Central memory CD8-positive, alpha-beta T cell (primary cell): Measurements from ENCODE around the gene EFNA1.

Source experiments
- ATAC-seq: fragments of 150-1000 bp; cut with Tn5 transposase; replicated peaks from 2 replicates; pipeline ENCODE4 v1.10.0; 2022; ENCODE audit warnings: mild to moderate bottlenecking, moderate FRiP score, moderate number of reproducible peaks; ENCODE audit not compliant: poor library complexity, severe bottlenecking; ENCODE audit errors: extremely low read depth
- DNase-seq, 2 donors: peaks; one replicate each; pipeline ENCODE4 v3.0.0; 2021; ENCODE audit warnings: low spot score in 2 of 2
- H3K27ac Mint-ChIP-seq: one replicate; pipeline ENCODE4 v1.8.0; 2022; ENCODE audit warnings: low read depth, mild to moderate bottlenecking, moderate library complexity, mixed read lengths
- H3K27me3 Mint-ChIP-seq: one replicate; pipeline ENCODE4 v1.8.0; 2022; ENCODE audit warnings: mixed read lengths
- H3K36me3 Mint-ChIP-seq: one replicate; pipeline ENCODE4 v1.8.0; 2022; ENCODE audit warnings: mild to moderate bottlenecking, moderate library complexity, mixed read lengths; ENCODE audit not compliant: insufficient read depth
- H3K4me1 Mint-ChIP-seq: one replicate; pipeline ENCODE4 v1.8.0; 2022; ENCODE audit warnings: mixed read lengths
- H3K4me3 Mint-ChIP-seq: one replicate; pipeline ENCODE4 v1.8.0; 2022; ENCODE audit warnings: mild to moderate bottlenecking, moderate library complexity, mixed read lengths
- H3K9me3 Mint-ChIP-seq: one replicate; pipeline ENCODE4 v1.8.0; 2022; ENCODE audit warnings: mixed read lengths

EFNA1 gene

DNA sequence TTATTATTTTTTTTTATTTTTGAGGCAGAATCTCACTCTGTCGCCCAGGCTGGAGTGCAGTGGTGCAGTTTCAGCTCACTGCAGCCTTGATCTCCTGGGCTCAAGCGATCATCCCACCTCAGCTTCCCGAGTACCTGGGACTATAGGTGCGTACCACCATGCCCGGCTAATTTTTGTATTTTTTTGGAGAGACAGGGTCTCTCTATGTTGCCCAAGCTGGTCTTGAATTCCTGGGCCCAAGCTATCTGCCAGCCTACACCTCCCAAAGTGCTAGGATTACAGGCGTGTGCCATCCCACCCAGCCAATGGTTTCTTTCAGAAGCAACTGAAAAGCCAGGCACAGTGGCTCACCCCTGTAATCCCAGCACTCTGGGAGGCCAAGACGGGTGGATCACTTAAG lies 43.1 kb downstream of the EFNA1 start:
- Mint-ChIP-seq H3K4me1 (peaks cover 41% of the 10 kb centered on the region), H3K27me3 (no peaks in the 10 kb centered on the region), H3K9me3 (no peaks in the 10 kb centered on the region), H3K36me3 (peaks cover 33% of the 10 kb centered on the region), H3K27ac (no peak overlapping the region), H3K4me3 (peak overlapping the region; percentile 97)
- ATAC-seq: no peak
- no peak for DNase-seq

DNA sequence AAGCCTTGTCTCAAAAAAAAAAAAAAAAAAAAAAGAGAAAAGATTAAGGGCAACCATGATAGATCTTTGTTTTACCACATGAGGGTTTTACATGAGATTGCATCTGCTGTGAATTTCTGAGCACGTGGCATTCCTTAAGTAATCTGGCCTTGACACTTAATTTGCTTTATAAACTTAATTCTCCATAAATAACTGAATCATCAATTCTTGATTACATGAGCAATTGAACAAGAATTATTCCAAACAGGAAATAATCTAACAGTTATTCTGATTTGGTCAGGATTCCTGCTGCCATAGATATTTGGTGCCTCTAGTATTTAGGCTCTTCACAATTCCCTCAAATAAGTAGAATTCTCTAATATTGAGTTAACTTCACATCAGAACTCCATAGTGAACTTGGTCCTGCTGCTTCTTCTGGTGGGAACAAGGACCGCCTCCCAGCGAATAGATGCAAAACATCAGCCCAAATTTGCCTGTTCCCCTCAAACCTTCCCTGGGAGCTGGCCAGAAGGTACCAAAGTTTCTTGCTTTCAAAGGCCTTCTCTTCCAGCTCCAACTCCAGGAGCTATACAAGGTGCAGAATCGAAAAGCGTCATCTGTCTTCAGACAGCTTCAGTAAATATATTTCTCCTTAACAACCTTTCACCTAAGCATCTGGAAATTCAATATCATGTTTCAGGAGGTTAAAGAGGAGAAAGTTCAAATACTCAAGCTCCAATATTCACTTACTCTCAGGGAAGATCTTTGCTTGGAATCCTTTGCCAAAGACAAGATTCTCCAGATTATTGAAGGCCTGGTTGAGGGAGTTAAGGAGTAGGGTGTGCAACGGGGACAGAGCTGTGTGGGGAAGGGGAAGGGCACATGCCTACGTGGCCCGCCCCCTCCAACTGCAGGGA lies 44.4 kb downstream of the EFNA1 start:
- H3K27me3 Mint-ChIP-seq: no peaks in the 10 kb centered on the region
- H3K27ac Mint-ChIP-seq: peak overlapping the region; percentile 97
- H3K36me3 Mint-ChIP-seq: peaks cover 35% of the 10 kb centered on the region
- no peaks in the 10 kb centered on the region for H3K9me3 Mint-ChIP-seq
- H3K4me3 Mint-ChIP-seq: peak overlapping the region; percentile 97
- DNase-seq: no peak
- peak; percentile 25 for ATAC-seq
- H3K4me1 Mint-ChIP-seq: peaks cover 50% of the 10 kb centered on the region

DNA sequence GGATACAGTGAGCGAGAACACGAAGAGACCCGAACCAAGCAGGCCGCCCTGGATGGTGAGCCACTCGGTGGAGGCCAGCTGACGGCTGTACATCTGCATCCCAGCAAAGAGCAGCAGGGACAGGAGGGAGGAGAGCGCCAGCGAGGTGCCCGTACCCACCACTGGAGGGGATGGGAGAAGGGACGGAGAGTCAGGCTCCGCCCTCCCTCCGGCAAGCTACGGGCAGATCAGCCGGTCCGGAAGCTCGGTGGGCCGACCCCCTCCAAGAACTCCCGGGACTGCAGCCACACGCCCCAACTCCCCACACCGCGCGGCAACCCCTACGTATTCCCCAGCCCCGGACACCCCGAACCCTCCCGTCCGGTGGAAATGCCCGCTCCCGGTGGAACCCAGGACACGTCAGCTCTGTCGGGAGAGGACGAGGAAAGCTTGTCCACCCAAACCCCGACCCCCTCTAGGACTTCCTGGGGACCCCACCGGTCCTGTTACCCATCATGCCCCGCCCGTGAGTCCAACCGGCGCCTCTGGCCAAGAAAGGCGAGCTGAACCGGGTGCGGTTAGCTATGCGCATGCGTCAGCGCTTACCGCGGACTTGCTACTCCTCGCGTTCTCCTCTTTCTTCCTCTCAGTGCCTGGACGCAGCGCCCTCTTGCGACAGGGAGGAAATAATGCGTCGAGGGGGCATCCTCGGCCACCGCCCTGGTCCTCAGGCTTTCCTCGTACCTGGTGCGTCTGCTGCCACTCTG lies 45.2 kb downstream of the EFNA1 start, which contains the start of gene KRTCAP2:
TSS of gene KRTCAP2 (minus strand) at position 573 of the 746 bp plus-strand sequence. CDS start at position 493, 80 bp downstream.
- peaks cover 35% of the 10 kb centered on the region for H3K36me3 Mint-ChIP-seq
- H3K9me3 Mint-ChIP-seq: no peaks in the 10 kb centered on the region
- peak; percentile 85 for ATAC-seq
- peaks cover 46% of the 10 kb centered on the region for H3K4me1 Mint-ChIP-seq
- peak within 1 kb of the TSS; percentile 97 for H3K4me3 Mint-ChIP-seq
- DNase-seq: peak; percentile 87 to 91
- H3K27ac Mint-ChIP-seq: peak within 1 kb of the TSS; percentile 97
- no peaks in the 10 kb centered on the region for H3K27me3 Mint-ChIP-seq

DNA sequence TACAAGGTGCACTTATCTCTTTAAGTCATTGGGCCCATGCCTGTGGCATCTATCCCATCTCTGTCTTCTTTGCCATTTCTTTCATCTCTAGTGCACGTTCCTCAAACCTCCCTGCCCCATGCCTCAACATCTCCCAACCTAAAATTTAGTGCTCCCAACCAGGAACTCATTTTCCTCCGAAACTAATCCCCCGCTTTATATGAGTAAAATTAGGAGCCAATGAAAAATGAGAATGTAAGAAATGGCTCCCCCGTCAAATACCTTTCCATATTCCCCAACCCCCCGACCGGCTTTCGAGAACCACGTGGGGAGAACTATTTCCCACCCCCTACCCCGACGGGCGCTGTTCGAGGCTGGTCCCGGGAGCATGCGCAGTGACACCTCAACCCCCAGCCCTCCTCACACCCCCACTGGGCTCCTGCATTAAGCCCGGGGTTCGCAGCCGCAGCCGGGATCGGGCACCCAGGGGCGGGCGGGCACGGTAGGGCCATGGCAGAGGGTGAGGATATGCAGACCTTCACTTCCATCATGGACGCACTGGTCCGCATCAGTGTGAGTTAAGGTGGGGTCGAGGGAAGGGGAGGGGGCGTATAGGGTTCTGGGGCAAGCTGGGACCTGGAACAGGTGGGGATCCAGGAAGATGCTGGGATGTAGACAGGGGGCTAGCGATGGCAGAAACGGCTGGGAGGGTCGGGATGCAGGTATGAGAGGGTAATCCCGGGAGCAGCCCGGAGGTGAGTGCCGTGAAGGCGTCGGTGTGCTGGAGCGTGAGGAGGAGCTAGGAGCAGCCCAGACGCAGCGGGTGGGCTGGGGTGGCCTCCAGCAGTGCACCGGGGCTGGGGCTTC lies 46.0 kb downstream of the EFNA1 start, which contains the start of gene TRIM46:
TSS of gene TRIM46 (plus strand) at position 372 of the 846 bp plus-strand sequence. CDS start at position 490, 118 bp downstream.
- ATAC-seq (peak; percentile 22), DNase-seq (no peak)
- no peaks in the 10 kb centered on the region for H3K27me3 Mint-ChIP-seq
- H3K4me3 Mint-ChIP-seq: peak within 1 kb of the TSS; percentile 97
- peaks cover 43% of the 10 kb centered on the region for H3K4me1 Mint-ChIP-seq
- H3K27ac Mint-ChIP-seq: peak within 1 kb of the TSS; percentile 97
- H3K9me3 Mint-ChIP-seq: no peaks in the 10 kb centered on the region
- H3K36me3 Mint-ChIP-seq: peaks cover 35% of the 10 kb centered on the region

DNA sequence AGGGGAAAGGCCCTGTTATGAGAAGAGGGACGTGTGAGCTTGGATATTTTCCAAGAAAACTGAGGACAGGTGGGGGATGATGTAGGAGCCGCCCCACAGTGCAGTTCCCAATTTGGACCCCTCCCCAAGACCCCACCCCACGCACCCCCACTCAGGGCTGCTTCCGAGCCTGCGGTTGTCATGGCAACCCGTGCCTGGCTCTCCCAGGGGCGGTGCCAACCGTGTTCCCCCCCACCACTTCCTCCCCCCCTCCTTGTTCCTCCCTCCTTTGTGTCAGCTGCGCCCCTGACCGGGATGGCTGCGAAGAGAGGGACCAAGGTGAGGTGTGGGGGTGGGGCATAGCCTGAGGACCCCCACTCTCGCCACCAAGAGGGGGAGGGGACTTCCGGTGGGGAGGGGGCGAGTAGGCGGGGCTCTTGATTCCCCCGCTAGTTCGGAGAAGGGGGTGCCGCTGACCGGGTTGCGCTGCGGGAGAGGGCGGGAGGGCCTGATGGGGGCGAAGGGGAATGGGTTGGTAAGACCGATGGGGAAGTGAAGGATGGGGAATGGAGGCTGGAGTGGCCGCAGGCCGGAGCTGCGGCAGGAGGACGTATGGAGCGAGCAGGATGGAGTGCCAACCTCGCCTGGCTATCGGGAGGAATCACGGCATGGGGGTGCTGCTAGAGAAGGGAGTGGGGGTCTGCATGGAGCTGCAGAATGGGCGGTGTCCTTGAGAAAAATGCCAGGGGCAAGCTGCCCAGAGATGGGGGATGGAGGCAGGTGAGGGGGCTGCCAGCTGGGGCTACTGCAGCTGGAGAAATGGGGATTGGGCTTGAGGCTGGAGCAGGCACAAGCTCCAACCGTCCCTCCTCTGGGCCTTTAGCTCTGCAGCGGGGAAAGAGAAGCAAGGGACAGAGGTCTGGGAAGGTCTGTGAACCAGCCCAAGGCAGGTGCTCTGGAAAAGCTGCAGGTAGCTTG lies 46.9 kb downstream of the EFNA1 start:
- H3K27ac Mint-ChIP-seq: peak overlapping the region; percentile 97
- H3K27me3 Mint-ChIP-seq: no peaks in the 10 kb centered on the region

DNA sequence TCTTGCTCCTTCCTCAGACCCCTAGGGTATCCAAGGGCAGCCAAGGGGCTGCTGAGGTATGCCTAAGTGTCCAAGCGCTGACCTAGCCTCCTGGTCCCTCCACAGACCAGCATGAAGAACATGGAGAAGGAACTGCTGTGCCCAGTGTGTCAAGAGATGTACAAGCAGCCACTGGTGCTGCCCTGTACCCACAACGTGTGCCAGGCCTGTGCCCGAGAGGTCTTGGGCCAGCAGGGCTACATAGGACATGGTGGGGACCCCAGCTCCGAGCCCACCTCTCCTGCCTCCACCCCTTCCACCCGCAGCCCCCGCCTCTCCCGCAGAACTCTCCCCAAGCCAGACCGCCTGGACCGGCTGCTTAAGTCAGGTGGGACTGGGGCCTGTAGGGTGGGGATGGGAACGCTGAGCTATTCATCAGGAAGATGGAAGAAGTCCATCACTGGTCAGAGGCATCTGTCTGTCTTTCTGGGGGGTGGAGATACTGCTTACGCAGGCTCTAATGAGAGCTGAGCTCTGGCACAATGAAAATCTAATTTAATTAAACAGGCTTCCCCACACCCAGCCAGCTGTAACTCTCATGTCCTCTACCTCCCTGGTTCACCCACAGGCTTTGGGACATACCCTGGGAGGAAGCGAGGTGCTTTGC lies 47.7 kb downstream of the EFNA1 start:
- peaks cover 43% of the 10 kb centered on the region for H3K4me1 Mint-ChIP-seq
- peak overlapping the region; percentile 97 for H3K4me3 Mint-ChIP-seq
- peaks cover 37% of the 10 kb centered on the region for H3K36me3 Mint-ChIP-seq
- no peak overlapping the region for H3K27ac Mint-ChIP-seq
- DNase-seq (no peak), ATAC-seq (no peak)
- H3K27me3 Mint-ChIP-seq: no peaks in the 10 kb centered on the region
- no peaks in the 10 kb centered on the region for H3K9me3 Mint-ChIP-seq

More for the DNA sequence above, 46.9 kb downstream of the EFNA1 start:
- DNase-seq (no peak), ATAC-seq (no peak)
- H3K4me1 Mint-ChIP-seq: peaks cover 43% of the 10 kb centered on the region
- H3K9me3 Mint-ChIP-seq: no peaks in the 10 kb centered on the region
- H3K4me3 Mint-ChIP-seq: peak overlapping the region; percentile 97
- peaks cover 36% of the 10 kb centered on the region for H3K36me3 Mint-ChIP-seq

DNA sequence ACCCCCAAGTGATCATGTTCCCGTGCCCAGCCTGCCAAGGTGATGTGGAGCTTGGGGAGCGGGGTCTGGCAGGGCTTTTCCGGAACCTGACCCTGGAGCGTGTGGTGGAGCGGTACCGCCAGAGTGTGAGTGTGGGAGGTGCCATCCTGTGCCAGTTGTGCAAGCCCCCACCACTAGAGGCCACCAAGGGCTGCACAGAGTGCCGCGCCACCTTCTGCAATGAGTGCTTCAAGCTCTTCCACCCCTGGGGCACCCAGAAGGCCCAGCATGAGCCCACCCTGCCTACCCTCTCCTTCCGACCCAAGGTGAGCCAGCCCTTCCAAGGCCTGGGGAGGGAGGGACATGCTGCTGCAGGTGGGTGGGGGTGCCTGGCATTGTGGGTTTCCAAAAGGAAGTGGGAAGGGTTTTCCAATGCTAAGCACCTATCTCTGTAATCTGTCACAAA lies 48.3 kb downstream of the EFNA1 start:
- Mint-ChIP-seq H3K36me3 (peaks cover 36% of the 10 kb centered on the region), H3K9me3 (no peaks in the 10 kb centered on the region), H3K27me3 (no peaks in the 10 kb centered on the region), H3K4me3 (no peak overlapping the region), H3K27ac (no peak overlapping the region), H3K4me1 (peaks cover 43% of the 10 kb centered on the region)
- DNase-seq (no peak), ATAC-seq (no peak)

DNA sequence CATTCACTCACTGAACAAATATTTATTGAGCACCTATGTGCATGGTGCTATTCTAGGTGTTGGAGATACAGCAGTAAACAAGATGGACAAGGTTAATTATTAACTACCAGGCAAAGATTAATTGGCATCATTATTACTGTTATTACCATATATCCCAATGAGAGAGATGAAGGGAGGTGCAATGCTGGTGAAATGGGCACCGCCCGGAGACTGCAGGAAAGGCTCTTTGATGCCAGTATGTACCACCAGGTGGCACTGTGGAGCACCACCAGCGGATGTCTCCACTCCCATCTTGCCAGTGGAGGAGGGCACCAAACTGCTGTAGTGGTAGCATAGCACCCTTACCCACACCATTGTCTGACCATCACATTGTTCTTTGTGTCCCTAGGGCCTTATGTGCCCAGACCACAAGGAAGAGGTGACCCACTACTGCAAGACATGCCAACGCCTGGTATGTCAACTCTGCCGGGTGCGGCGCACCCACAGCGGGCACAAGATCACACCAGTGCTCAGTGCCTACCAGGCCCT lies 48.9 kb downstream of the EFNA1 start:
- Mint-ChIP-seq H3K27me3 (no peaks in the 10 kb centered on the region), H3K4me3 (peak overlapping the region; percentile 30)

DNA sequence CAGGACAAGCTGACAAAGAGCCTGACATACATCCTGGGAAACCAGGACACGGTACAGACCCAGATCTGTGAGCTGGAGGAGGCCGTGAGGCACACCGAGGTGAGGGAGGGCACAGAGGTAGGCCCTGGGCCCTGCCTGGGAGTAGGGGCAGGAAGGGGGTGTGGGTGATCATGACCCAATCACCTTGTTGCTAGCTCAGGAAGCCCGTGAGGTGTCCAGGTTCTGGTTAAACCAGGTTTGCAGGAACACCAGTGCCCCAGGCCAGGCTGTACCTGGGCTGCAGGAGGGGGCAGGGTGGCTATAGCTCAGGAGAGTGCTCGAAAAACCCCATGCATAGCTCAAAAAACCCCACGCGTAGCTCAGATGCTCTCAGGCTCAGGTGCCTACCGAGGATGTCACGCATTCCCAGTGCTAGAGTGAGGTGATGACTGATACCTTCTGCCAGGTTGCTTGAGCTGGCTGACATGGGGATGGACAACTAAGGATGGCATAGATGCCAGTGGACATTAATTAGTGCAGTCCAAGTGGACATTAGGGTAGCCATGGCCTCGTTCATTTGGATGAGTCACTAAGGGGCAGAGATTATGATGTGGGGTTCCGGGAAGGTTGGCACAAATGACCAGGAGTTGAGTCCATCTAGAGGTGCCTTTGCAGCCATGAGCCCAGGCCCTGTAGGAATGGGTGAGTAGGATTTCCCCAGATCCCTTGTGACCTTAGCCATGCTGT lies 49.7 kb downstream of the EFNA1 start:
- H3K36me3 Mint-ChIP-seq: peaks cover 27% of the 10 kb centered on the region
- no peaks in the 10 kb centered on the region for H3K9me3 Mint-ChIP-seq
- H3K4me1 Mint-ChIP-seq: peaks cover 37% of the 10 kb centered on the region
- no peak for ATAC-seq
- no peaks in the 10 kb centered on the region for H3K27me3 Mint-ChIP-seq
- no peak for DNase-seq
- H3K4me3 Mint-ChIP-seq: no peak overlapping the region
- H3K27ac Mint-ChIP-seq: no peak overlapping the region

More for the DNA sequence above, 48.9 kb downstream of the EFNA1 start:
- DNase-seq (peak; percentile 70 to 79), ATAC-seq (peak; percentile 31)
- Mint-ChIP-seq H3K36me3 (peaks cover 29% of the 10 kb centered on the region), H3K9me3 (no peaks in the 10 kb centered on the region), H3K27ac (no peak overlapping the region), H3K4me1 (peaks cover 43% of the 10 kb centered on the region)

DNA sequence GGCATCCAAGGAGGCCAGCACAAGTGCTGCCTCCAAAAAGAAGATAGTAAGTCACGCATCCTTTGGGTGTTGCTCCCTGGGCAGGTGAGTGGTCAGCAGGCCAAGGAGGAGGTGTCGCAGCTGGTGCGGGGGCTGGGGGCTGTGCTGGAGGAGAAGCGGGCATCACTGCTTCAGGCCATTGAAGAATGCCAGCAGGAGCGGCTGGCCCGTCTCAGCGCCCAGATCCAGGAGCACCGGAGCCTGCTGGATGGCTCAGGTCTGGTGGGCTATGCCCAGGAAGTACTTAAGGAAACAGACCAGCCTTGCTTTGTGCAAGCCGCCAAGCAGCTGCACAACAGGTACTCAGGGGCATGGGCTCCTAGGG lies 50.2 kb downstream of the EFNA1 start:
- Mint-ChIP-seq H3K4me1 (peaks cover 33% of the 10 kb centered on the region), H3K36me3 (peaks cover 24% of the 10 kb centered on the region), H3K4me3 (no peak overlapping the region), H3K9me3 (no peaks in the 10 kb centered on the region), H3K27me3 (no peaks in the 10 kb centered on the region), H3K27ac (no peak overlapping the region)
- ATAC-seq (no peak), DNase-seq (no peak)
